GM21447 (cell line): Measurements from ENCODE around the gene XCL2.

Experiments
- ATAC-seq: cut with Tn5 transposase; IDR thresholded peaks from one replicate; pipeline ENCODE4 v1.9.1; 2021; ENCODE audit not compliant: unreplicated experiment

Gene XCL2

GRCh38 chr1:168518201-168518689 lies 25.6 kb downstream of the XCL2 start:
- ATAC-seq, result no peak

- no peak for ATAC-seq
Observed at GRCh38 chr1:168514455-168514854, 29.3 kb downstream of the XCL2 start.

- ATAC-seq, result no peak
Observed at GRCh38 chr1:168513656-168514404, 30.0 kb downstream of the XCL2 start.

DNA sequence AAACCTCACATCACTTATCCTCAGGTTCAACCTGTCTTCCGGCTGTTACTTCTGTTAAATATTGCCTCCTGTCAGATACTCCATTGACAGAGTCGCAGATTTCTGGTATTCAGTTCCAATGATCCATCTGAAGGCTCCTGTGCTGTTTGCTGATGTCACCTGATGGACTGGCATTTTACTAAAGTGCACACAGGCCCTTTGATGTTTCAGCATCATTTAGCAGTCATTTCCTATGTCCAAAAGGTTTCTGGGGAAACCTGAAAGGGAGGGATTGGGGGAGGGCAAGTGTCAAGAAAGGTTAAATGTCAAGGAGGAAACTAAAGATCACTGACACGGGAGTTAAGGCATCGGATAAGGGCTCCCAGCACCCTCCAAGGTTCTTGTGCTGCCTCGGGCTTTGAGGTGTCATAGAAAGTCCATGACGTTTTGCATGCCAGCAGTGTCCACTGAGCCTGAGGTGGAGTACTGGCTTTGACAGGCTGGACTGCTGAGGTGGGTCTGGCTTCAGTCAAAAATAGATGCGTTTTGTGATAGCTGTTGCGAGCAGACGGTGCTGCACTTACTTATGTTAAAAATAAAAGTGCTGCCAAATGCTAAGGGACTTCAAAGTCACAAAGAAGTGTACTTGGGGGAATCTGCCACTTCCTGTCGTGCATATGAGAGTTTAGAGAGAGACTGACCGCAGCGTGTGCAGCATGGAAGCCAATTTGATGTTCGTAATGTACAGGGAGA lies 30.8 kb downstream of the XCL2 start:
- ATAC-seq, result no peak

- ATAC-seq, result peak; percentile 79
Observed at GRCh38 chr1:168509875-168510791, 33.7 kb downstream of the XCL2 start.

- no peak for ATAC-seq
Observed at GRCh38 chr1:168509210-168509609, 34.6 kb downstream of the XCL2 start.

- no peak for ATAC-seq
Observed at GRCh38 chr1:168507828-168508227, 36.0 kb downstream of the XCL2 start.

DNA sequence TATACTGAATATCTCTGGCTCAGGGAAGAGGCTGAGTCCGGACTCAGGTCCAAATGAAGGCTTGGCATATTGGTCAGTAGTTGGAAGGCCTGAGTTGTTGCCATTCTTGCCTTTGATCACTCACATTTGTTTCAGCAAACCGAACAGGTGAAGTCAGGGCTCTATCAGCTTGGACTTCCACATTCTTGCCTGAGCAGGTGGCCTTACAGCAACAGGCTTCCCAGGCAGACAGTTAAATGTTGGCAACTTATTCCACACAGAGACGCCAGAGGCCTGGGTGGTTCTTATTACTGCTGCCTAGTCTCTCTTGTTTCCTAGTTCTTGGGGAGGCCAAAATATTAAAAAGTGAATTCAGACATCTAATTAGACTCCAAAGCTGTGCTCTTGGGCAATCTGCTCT lies 36.6 kb downstream of the XCL2 start:
- ATAC-seq, result no peak

GRCh38 chr1:168506204-168506819 lies 37.5 kb downstream of the XCL2 start:
- no peak for ATAC-seq

- ATAC-seq, result no peak
Observed at GRCh38 chr1:168505006-168505405, 38.8 kb downstream of the XCL2 start.

DNA sequence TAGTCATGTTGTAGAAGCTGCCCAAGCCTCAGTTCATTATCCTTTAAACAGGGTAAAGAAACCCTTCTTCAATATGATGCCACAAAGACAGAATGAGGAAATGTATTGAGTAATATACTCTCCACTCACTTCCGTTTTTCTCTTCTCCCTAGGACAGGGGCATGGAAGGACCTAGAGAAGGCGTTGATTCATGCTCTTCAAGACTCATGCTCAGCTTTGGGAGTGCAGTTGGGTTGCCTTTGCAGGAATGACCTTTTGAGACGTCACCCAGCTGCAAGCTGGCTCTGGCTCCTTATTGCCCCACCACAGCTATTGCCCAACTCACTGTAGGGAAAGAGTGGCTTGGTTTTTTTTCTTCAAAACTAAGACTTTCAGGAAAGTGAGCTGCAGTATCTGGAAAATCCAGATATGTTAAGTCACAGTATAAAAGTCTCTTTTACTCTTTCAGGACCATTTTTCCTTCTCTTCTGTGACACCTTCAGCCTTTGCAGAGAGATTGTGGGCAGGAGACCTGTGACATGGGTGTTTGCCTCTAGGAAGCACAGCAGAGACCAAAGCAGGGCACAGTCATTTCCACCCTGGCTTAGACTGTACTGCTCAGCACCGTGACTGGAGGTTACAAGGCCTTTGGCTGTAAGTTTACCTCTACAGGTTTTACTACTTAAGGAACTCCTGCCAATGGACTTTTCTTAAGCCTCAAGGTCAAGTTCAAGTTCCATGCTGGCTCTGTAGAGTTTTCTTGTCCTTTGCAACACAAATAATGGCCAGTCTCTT lies 39.5 kb downstream of the XCL2 start:
- ATAC-seq, result peak; percentile 80

GRCh38 chr1:168499688-168500049 lies 44.1 kb downstream of the XCL2 start:
- no peak for ATAC-seq

DNA sequence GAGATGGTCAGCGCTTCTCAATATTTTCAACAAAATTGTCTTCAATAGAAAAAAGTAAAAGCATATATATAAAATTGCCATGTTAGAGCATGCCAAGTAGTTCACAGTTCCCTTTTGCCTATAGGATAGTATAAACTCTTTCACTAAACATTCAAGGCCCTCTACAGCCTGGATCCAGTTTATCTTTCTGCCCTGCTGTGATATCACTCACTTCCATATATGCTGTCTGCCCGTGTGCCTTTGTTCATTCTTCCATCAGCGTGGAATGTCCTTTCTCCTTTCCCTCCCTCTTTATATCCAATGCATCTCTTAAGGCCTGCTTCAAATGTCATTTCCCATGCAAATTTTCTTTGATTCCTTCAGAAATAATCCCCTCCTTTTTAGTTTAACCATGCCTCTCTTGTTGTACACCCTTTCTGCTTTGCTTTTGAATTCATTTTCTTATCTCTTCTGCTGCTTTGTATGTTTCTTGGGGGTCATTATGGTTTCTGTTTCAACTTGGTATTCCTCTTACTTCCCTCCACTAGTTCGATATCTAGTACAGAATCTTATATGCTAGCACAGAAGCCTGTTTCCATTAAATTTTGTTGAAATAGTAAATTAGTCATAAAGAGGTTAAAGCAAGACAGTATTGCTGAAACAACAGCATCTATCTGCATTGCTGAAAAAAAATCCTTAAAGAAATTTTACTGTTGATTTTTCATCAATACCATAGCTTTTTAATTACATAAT lies 44.7 kb downstream of the XCL2 start:
- no peak for ATAC-seq

DNA sequence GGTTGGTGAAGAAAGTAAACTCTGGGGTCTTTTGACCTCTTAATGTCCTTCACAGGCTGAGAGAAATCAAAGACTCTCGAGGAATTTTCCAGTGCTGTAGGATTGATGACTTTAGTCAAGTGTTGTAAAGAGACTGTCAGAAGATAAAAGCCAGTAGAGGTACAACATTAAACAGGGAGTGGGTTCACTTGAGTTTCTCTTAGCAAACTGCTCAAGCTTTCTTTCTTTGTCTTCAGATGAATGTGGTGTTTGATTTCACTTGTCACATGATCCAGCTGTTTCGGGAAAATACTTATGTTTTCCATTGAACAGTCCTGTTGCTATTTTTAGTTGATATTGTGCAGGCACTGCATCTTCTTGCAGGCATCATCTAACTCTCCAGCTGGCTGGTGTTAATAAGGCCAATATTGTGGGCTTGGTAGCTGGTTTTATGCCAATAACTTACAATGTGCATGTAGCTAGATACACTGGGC lies 45.6 kb downstream of the XCL2 start:
- no peak for ATAC-seq

GRCh38 chr1:168497376-168497950 lies 46.3 kb downstream of the XCL2 start:
- ATAC-seq, result no peak

DNA sequence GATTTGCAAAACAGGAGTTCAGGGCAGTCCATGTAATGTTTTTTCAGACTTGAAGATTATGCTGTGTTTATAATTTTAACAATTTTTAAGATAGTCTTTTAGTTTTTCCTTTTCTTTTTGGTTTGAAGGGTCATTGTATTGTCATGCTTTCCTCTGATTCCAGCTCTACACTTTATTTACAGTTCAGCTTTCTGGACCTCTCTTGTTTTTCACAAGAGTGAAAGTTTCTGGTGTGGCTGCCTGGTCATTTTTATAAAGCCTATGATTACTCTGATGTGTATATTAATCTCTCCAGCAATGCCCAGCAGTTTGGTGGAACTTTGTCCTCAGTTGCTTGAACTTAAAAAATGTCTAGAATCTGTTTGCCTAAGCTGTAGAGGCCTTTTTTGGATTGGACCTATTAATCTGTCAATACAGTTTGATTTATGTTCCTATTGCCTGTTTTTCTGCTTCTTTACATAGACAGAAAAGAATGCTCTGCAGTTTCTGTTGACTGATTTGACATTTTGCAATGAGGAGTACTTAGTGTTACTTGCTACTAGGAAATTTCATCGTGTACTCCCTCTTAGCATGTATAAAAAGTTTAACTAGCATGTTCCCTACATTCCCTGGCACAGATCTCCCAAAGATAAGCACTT lies 52.2 kb downstream of the XCL2 start:
- no peak for ATAC-seq
